GM23338 (cell line): ENCODE results near the gene MRPS22. TPM values are rescaled to one million over a fixed set of nuclear protein-coding genes. Genes with fewer than 3 reads are reported as not detected.

Source experiments
- ATAC-seq: fragments of 200-7000 bp; cut with Tn5 transposase; 3 replicates; pipeline ENCODE4 v1.9.1; 2020
- DNase-seq: peaks from one replicate; pipeline ENCODE4 v3.0.0-alpha.2; 2015; ENCODE audit warnings: low spot score
- H2AFZ ChIP-seq: fragments of 200-600 bp; sonication (generic); 2 replicates; pipeline ENCODE4 v1.8.0; 2016; ENCODE audit warnings: antibody characterized with exemption, mild to moderate bottlenecking, moderate library complexity
- H3F3A ChIP-seq: fragments of 200-600 bp; sonication (generic); replicated peaks from 2 replicates; pipeline ENCODE4 v1.8.0; 2017; ENCODE audit warnings: antibody characterized with exemption, mixed run types, low read depth
- H3K27ac ChIP-seq: fragments of 200-600 bp; sonication (generic); 2 replicates; pipeline ENCODE4 v1.6.1; 2016; ENCODE audit warnings: low read depth
- H3K27me3 ChIP-seq: fragments of 200-600 bp; sonication (generic); 2 replicates; pipeline ENCODE4 v1.8.0; 2016; ENCODE audit warnings: mild to moderate bottlenecking, mixed run types, moderate library complexity; ENCODE audit not compliant: insufficient read depth
- H3K36me3 ChIP-seq: fragments of 200-600 bp; sonication (generic); 2 replicates; pipeline ENCODE4 v1.8.0; 2016; ENCODE audit warnings: mild to moderate bottlenecking; ENCODE audit not compliant: insufficient read depth
- H3K4me1 ChIP-seq: fragments of 200-600 bp; sonication (generic); 2 replicates; pipeline ENCODE4 v1.8.0; 2016; ENCODE audit warnings: mild to moderate bottlenecking, moderate library complexity; ENCODE audit not compliant: insufficient read depth
- H3K4me2 ChIP-seq: fragments of 200-600 bp; sonication (generic); 2 replicates; pipeline ENCODE4 v1.7.1; 2017; ENCODE audit warnings: mixed run types
- H3K4me3 ChIP-seq: fragments of 200-600 bp; sonication (generic); 2 replicates; pipeline ENCODE4 v1.6.1; 2016; ENCODE audit warnings: mixed run types
- H3K79me2 ChIP-seq: fragments of 200-600 bp; sonication (generic); replicated peaks from 2 replicates; pipeline ENCODE4 v1.8.0; 2017; ENCODE audit warnings: mild to moderate bottlenecking; ENCODE audit not compliant: insufficient read depth
- H3K9me2 ChIP-seq: fragments of 200-600 bp; sonication (generic); 2 replicates; pipeline ENCODE4 v1.8.0; 2017; ENCODE audit not compliant: insufficient read depth
- H4K20me1 ChIP-seq: fragments of 200-600 bp; sonication (generic); replicated peaks from 2 replicates; pipeline ENCODE4 v1.8.0; 2017; ENCODE audit warnings: mild to moderate bottlenecking; ENCODE audit not compliant: insufficient read depth
- H3K27ac Mint-ChIP-seq: 2 replicates; pipeline ENCODE4 v1.8.0; 2020; ENCODE audit warnings: inconsistent platforms, mild to moderate bottlenecking, moderate library complexity, mixed read lengths
- H3K27me3 Mint-ChIP-seq: 3 replicates; pipeline ENCODE4 v1.8.0; 2022; ENCODE audit warnings: low read depth, mild to moderate bottlenecking, moderate library complexity, mixed read lengths, inconsistent platforms; ENCODE audit not compliant: insufficient read depth, poor library complexity
- H3K36me3 Mint-ChIP-seq: 3 replicates; pipeline ENCODE4 v1.8.0; 2021; ENCODE audit warnings: low read depth, mild to moderate bottlenecking, inconsistent platforms, moderate library complexity, mixed read lengths
- H3K4me1 Mint-ChIP-seq: 3 replicates; pipeline ENCODE4 v1.8.0; 2020; ENCODE audit warnings: mild to moderate bottlenecking, inconsistent platforms, mixed read lengths
- H3K4me3 Mint-ChIP-seq: 3 replicates; pipeline ENCODE4 v1.8.0; 2021; ENCODE audit warnings: moderate library complexity, mild to moderate bottlenecking, inconsistent platforms, mixed read lengths
- H3K9me3 Mint-ChIP-seq: 3 replicates; pipeline ENCODE4 v1.8.0; 2020; ENCODE audit warnings: moderate library complexity, mild to moderate bottlenecking, inconsistent platforms, mixed read lengths
- CREB1 ChIP-seq: fragments of 250-450 bp; sonication (Bioruptor Pico); IDR thresholded peaks from 2 replicates; pipeline ENCODE4 v1.5.0; 2020; ENCODE audit warnings: low read depth, mild to moderate bottlenecking, moderate library complexity
- CTCF ChIP-seq, 2 experiments: fragments of 200-600 bp in 1 of 2; sonication (generic) in 1 of 2; conservative IDR thresholded peaks; 2 replicates each; pipeline versions ENCODE4 v1.5.1 to v1.6.1; 2016 to 2017; ENCODE audit warnings: antibody characterized with exemption in 2 of 2, low read depth in 2 of 2, mild to moderate bottlenecking in 2 of 2, moderate library complexity in 1 of 2
- EZH2 ChIP-seq: fragments of 200-600 bp; sonication (generic); IDR thresholded peaks from one replicate; pipeline ENCODE4 v1.8.0; 2017; ENCODE audit warnings: antibody characterized with exemption, mild to moderate bottlenecking, low read depth; ENCODE audit not compliant: unreplicated experiment
- EZH2phosphoT487 ChIP-seq: fragments of 200-600 bp; sonication (generic); IDR thresholded peaks from one replicate; pipeline ENCODE4 v1.8.1; 2018; ENCODE audit warnings: antibody characterized with exemption; ENCODE audit not compliant: unreplicated experiment
- NANOG ChIP-seq: IDR thresholded peaks from 2 replicates; pipeline ENCODE4 v1.6.1; 2016; ENCODE audit warnings: antibody characterized with exemption, borderline replicate concordance
- POLR2AphosphoS5 ChIP-seq: IDR thresholded peaks from 2 replicates; pipeline ENCODE4 v1.6.1; 2016; ENCODE audit warnings: antibody characterized with exemption, low read depth
- STAT1 ChIP-seq: IDR thresholded peaks from one replicate; pipeline ENCODE4 v1.6.1; 2016; ENCODE audit warnings: antibody characterized with exemption; ENCODE audit not compliant: unreplicated experiment
- ZNF114 ChIP-seq: fragments of 250-450 bp; sonication (Bioruptor Pico); IDR thresholded peaks from 2 replicates; pipeline ENCODE4 v1.5.0; 2020; ENCODE audit warnings: mild to moderate bottlenecking, moderate library complexity
- ZNF331 ChIP-seq: fragments of 250-450 bp; sonication (Bioruptor Pico); IDR thresholded peaks from 2 replicates; pipeline ENCODE4 v1.5.0; 2020; ENCODE audit warnings: low read depth, mild to moderate bottlenecking, moderate library complexity
- ZNF462 ChIP-seq: fragments of 250-450 bp; sonication (Bioruptor Pico); IDR thresholded peaks from 2 replicates; pipeline ENCODE4 v1.5.0; 2020; ENCODE audit warnings: mild to moderate bottlenecking, moderate library complexity
- polyA plus RNA-seq: library from polyadenylated mRNA; unstranded; fragments of >200 nt; fragmentation: Nextera tagmentation; extraction: Ambion mirVana; gene quantifications from 2 replicates; pipeline ENCODE4 v1.2.1, GENCODE V29; 2016
- total RNA-seq: library from RNA; depleted of rRNA; stranded (reverse); fragments of >200 nt; shearing (Covaris generic); gene quantifications from 2 replicates; pipeline ENCODE4 v1.2.3, GENCODE V29; 2014
- TF ChIP-seq, protein P1 (sequence below): IDR thresholded peaks from 2 replicates; pipeline ENCODE4 v1.6.1; 2016; ENCODE audit warnings: antibody characterized with exemption

Gene MRPS22
- total and polyA plus RNA-seq, 2 experiments from 2014 or later = 58.4 to 65.6 TPM

DNA sequence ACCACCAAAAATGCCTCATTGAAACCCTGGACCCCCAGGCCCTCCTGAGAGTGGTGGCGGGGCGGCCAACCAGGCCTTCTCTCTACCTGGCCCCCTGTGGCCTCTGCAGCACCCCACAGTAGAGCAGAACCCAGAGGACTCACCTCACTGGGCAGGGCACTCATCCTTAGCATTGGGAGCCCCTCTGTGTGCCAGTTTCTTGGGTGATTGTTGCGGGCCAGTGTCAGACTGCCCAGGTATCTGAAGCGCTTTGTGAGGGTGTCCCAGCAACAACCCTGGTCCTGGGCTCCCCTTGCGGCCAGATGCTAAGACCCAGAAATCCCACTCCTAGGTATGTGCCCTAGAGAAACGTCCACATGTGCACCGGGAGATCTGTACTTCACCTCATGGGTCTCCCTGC lies 20.7 kb upstream of the MRPS22 start:
- no peak overlapping the region for H3K4me2 ChIP-seq
- no peak overlapping the region for H3K4me3 ChIP-seq
- H3K36me3 ChIP-seq = no peaks in the 10 kb centered on the region
- TF ChIP-seq STAT1 (no peak), NANOG (no peak), CREB1 (no peak), ZNF114 (CRISPR knock-in tag) (no peak)
- TF ChIP-seq, protein P1, sequence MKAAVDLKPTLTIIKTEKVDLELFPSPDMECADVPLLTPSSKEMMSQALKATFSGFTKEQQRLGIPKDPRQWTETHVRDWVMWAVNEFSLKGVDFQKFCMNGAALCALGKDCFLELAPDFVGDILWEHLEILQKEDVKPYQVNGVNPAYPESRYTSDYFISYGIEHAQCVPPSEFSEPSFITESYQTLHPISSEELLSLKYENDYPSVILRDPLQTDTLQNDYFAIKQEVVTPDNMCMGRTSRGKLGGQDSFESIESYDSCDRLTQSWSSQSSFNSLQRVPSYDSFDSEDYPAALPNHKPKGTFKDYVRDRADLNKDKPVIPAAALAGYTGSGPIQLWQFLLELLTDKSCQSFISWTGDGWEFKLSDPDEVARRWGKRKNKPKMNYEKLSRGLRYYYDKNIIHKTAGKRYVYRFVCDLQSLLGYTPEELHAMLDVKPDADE = no peak
- no peaks in the 10 kb centered on the region for H3K27me3 ChIP-seq
- no peaks in the 10 kb centered on the region for H3F3A ChIP-seq
- no peak overlapping the region for H3K27ac ChIP-seq
- no peaks in the 10 kb centered on the region for H3K9me2 ChIP-seq
- H4K20me1 ChIP-seq = no peaks in the 10 kb centered on the region
- peaks cover 7% of the 10 kb centered on the region for H3K4me1 Mint-ChIP-seq
- no peaks in the 10 kb centered on the region for H3K36me3 Mint-ChIP-seq
- H3K4me3 Mint-ChIP-seq = no peak overlapping the region
- no peak for ATAC-seq
- H3K27me3 Mint-ChIP-seq = peaks cover 8% of the 10 kb centered on the region
- H2AFZ ChIP-seq = no peak overlapping the region
- DNase-seq = no peak
- no peaks in the 10 kb centered on the region for H3K9me3 Mint-ChIP-seq
- H3K79me2 ChIP-seq = no peaks in the 10 kb centered on the region
- H3K27ac Mint-ChIP-seq = no peak overlapping the region
- H3K4me1 ChIP-seq = peaks cover 7% of the 10 kb centered on the region; the same call in 1 of the 2 replicates

GRCh38 chr3:139324456-139324855 lies 19.4 kb upstream of the MRPS22 start:
- Mint-ChIP-seq H3K27ac (no peak overlapping the region), H3K4me3 (no peak overlapping the region), H3K36me3 (no peaks in the 10 kb centered on the region), H3K9me3 (no peaks in the 10 kb centered on the region), H3K4me1 (peaks cover 9% of the 10 kb centered on the region), H3K27me3 (peaks cover 10% of the 10 kb centered on the region)
- H3K4me2 ChIP-seq = no peak overlapping the region
- H4K20me1 ChIP-seq = no peaks in the 10 kb centered on the region
- peaks cover 11% of the 10 kb centered on the region for H3K4me1 ChIP-seq
- H3K4me3 ChIP-seq = no peak overlapping the region
- no peaks in the 10 kb centered on the region for H3K36me3 ChIP-seq
- H3K27ac ChIP-seq = no peak overlapping the region
- no peak overlapping the region for H2AFZ ChIP-seq
- no peaks in the 10 kb centered on the region for H3K9me2 ChIP-seq
- ATAC-seq (no peak), DNase-seq (no peak)
- H3F3A ChIP-seq = no peaks in the 10 kb centered on the region
- no peaks in the 10 kb centered on the region for H3K79me2 ChIP-seq
- H3K27me3 ChIP-seq = peaks cover 4% of the 10 kb centered on the region; the same call in 1 of the 2 replicates
- TF ChIP-seq NANOG (no peak), ZNF331 (no peak), POLR2AphosphoS5 (no peak), ZNF114 (CRISPR knock-in tag) (no peak), EZH2 (no peak), EZH2phosphoT487 (no peak), STAT1 (no peak), ZNF462 (CRISPR knock-in tag) (no peak), CREB1 (no peak), CTCF (conservative IDR thresholded peaks at IDR 0.05; ENCODE audit: low read depth in 2 of 2) (no peak)
